Raji (cell line): ENCODE measurements around the gene TMEM171.

Source experiments
- POLR2A ChIP-seq: IDR thresholded peaks from 2 replicates; pipeline ENCODE4 v1.6.1; 2011; ENCODE audit warnings: low read depth, low read length, control low read depth; ENCODE audit not compliant: insufficient read depth

The TMEM171 gene

DNA sequence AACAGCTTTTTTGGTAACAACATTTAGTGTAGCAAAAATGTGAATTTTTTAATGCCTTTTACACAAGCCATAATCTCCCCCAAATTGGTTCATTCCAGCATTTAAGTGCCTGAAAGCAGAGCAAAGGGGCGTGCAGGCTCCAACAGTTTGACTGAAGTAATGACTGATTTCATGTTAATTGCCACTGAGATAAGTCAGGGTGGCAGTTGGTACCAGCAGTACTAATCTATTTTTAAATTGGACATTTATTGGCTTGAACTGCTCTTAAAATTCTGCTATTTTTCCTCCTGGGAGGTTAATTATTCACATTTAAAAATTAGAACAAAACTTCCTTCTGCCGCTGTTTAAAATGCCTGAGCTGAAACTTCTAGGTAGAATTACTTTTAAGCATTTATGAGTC is 12.4 kb downstream of the TMEM171 start:
- no peak for TF ChIP-seq POLR2A

DNA sequence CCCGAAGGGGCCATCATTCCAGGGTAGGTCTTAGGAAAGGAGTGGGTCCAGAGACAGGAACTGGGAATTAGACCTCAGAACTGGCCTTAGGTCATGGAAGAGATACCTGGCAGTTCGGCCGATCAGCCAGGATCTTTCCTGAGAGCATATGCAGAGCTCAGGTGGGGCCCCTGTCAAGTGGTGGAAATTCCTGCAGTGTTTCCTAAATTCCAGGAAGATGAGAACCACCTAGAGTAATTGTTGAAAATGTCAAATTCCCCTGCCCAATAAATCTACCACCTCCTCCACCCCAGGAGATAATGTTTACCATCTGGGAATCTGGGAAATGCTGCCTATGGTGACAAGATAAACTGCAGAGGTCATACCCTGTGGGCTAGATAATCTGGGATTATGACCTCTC is 14.6 kb downstream of the TMEM171 start:
- no peak for TF ChIP-seq POLR2A

DNA sequence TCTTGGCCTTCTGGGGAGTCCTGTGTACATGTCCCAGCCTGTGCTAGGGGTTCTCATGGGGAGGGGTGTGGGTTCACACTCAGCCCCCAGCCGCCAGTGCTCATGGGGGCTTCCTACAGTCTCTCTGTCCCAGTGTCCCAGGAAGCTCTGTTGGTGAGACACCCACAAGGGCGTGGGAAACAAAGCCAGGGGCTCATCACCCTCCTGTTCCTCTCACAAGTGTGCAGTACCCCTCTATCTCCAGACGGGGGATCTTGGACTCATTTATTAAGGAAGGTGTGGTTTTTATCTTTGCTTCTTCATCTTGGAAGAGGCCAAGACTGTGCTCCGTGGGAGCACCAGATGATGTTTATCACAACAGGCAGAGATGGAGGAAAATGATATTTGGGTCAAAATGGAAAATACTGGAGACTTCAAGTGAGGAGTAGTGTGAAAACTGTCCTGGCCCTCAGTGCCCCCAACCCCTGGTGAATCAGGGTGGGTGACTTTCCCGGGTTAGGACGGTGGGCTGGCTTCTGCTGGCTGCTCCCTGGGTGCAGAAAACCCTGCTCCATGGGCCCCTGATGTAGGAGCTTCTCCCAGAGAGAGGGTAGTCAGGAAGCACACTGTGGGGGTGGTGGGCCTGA is 15.2 kb downstream of the TMEM171 start:
- no peak for TF ChIP-seq POLR2A

DNA sequence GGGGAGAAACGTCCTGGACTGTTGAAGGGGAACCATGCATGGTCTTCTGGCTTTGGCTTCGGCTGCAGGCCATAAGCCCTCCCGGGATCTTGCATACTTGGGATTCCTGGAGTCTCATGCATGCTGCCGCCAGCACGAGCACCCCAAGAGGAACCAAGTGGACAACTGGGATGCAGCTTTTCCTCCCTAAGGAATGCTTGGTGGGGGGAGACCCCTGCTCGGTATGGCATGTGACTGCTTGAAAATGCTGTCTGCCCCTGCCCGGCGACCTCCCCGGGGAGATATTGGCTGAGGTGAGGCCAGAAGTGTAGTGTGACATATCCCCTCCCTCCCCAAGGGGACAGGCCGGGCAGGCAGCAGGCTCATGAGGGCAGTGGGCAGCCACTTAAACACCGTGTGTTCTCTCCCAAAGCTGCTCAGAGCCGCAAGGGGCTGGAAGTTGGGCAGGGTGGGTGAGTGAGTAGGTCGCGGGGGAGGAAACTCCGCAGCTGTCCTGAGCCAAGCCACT is 15.7 kb downstream of the TMEM171 start:
- no peak for TF ChIP-seq POLR2A

DNA sequence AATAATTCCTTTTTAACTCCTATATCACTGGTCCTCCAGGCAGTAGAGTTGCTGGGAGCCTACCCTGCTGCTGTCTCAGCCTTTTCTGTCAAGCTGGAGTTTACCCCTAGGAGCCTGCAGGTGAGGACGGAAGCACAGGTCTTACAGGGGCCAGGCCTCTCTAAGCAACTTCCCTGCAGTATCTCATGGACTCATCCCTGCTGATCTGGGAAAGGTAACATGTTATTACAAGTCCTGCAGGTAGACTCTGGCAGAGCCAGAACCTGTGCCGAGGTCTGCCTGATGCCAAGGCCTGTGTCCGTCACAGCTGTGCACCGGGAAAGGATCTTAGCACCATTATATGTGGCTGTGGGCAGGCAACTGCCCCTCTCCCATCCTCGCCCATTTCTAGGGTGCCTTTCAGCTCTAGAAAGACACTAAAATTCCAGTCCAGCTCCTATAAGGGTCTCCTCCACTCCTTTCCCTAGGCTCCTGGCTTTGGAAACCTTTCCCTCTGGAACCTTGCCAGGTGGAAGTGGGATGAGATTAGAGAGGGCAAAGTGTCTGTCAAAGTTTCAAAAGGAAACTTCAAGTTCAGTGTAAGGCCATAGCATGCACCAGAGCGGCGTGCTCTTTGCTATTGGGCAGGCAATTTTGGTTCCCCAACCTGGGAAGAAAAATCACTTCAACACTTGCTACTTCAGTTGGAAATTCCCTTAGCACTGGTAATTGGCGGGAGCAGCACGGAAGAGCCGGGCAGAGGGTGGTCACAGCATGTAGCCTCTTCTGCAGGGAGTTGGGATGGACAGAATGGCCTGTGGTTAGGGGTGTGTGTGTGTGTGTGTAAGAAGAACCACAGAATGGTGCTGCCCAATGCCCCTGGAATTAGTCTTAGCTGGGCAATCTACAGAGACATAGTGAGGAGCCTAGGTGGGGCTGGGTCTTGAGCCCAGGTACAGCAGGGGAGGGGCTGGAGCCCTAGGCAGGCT is 17.5 kb downstream of the TMEM171 start:
- no peak for TF ChIP-seq POLR2A

DNA sequence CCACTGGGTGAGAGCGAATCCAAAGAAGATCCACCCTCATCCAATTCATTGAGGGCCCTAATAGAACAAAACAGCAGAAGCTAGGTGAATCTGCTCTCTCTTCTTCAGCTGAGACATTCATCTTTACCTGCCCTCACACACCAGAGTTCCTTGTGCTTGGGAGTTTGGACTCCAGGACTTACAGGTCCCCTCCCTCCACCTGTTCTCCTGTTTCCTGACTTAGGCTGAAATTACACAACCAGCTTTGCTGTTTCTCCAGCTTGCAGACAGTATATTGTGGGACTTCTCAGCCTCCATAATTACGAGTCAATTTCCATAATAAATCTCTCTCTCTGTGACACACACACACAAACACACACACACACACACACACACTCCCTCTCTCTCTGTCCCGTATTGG is 19.1 kb downstream of the TMEM171 start:
- no peak for TF ChIP-seq POLR2A

DNA sequence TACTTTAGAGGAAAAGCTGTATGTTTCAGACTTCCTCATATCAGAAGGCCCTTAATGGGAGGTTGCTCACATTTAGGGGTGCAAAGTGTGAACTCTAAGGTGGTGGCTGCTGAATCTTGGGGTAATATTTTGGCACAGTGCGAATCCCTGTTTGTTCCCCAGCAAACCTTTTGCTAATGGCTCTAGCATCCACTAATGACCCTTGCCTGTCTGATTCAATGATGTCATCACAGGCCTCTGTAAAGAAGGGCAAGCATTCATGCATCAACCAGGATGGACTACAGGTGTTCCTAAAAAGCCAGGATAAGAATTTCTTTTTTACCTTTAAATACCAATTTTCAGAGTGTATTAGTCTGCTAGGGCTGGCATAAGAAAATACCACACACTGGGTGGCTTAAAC is 20.4 kb downstream of the TMEM171 start:
- TF ChIP-seq POLR2A, result no peak

DNA sequence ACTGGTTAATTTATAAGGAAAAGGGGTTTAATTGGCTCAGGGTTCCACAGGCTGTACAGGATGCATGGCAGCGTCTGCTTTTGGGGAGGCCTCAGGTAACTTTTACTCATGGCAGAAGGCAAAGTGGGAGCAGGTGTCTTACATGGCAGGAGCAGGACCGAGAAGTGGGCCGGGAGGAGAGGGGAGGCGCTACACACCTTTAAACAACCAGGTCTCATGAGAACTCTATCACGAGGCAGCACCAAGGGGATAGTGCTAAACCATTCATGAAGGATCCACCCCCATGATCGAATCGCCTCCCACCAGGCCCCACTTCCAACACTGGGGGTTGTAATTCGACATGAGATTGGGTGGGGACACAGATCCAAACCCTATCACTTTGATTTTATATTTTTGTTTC is 21.7 kb downstream of the TMEM171 start:
- TF ChIP-seq POLR2A, result no peak

DNA sequence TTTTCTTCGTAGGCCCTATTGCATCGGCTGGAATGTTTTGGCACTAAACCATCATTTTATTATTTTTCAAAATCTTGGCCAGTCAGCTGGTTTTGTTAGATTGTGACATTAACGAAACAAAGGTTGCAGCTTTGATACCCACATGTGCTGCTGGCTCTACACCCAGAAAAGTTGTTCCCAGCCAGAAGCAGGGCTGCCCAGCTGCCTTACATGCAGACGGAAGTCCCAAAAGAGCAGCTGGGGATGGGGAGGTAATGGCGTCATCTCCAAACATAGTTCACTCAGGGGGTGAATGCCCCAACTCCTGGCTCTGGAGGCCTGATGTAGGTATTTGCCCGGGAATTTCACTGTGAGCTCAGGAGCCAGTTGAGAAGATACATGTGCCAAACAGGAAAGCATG is 23.3 kb downstream of the TMEM171 start:
- TF ChIP-seq POLR2A, result no peak

DNA sequence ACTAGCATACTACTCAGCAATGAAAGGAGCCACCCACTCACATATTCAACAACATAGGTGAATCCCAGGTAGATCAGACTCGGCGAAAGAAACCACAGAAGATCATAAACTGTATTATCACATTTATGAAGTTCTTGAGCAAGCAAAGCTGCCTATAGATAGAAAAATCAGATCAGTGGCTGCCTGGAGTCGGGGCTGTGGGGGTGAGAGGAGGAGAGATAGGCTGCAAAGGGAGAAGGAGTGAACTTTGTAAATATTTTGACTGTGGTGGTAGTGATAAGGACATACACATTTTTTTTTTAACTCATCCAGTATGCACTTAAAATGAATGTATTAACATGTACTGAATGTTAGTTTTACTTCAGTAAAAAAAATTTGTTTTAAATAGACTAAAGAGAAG is 29.2 kb downstream of the TMEM171 start:
- TF ChIP-seq POLR2A, result no peak

DNA sequence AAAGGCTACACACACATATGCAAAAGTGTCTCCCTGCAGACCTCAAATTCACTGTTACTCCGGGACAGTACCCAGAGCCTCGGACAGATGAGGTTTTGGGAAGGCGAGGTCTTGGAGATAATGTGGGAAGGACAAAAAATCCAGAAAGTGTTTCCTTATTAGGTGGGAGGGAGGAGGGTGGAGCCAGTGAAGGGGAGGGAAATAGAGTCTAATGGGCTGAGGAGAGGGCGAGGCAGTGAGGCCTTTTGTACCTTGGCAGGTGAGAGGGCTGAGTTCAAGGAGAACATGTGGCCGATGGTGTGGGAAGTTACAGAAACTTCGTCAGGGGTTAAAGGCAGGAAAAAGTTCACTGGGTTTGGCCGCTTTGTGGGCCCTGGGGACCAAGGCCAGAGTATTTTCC is 30.5 kb downstream of the TMEM171 start:
- no peak for TF ChIP-seq POLR2A

DNA sequence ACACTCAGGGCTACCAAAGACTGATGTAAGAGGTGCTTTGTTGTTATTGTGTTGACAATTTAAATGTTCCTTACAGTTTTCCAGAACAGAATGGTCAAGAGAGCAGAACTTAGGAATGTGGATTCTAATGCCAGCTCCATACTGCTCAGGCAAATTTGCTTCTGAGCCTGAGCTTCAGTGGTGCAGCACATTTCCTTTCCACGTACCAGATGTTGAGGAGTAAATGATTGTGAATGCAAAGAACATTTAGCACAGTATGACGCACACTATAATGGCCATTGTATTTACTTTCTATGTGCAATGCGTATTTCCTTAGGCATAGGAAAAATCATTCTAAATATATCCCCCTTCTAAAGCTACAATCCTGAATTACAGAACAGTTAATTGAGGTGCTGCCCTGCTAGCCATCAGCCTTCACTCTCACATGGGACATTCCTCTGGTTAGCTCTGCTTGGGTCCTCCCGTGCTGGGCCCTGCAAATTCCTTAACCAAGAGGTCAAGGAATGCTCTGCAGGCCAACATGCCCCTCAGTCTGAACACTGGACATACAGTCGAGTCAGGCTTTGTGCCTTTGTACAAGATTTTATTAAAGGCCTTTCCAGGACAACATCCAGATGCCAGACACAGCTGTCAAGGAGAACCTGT is 31.5 kb downstream of the TMEM171 start:
- TF ChIP-seq POLR2A, result no peak

DNA sequence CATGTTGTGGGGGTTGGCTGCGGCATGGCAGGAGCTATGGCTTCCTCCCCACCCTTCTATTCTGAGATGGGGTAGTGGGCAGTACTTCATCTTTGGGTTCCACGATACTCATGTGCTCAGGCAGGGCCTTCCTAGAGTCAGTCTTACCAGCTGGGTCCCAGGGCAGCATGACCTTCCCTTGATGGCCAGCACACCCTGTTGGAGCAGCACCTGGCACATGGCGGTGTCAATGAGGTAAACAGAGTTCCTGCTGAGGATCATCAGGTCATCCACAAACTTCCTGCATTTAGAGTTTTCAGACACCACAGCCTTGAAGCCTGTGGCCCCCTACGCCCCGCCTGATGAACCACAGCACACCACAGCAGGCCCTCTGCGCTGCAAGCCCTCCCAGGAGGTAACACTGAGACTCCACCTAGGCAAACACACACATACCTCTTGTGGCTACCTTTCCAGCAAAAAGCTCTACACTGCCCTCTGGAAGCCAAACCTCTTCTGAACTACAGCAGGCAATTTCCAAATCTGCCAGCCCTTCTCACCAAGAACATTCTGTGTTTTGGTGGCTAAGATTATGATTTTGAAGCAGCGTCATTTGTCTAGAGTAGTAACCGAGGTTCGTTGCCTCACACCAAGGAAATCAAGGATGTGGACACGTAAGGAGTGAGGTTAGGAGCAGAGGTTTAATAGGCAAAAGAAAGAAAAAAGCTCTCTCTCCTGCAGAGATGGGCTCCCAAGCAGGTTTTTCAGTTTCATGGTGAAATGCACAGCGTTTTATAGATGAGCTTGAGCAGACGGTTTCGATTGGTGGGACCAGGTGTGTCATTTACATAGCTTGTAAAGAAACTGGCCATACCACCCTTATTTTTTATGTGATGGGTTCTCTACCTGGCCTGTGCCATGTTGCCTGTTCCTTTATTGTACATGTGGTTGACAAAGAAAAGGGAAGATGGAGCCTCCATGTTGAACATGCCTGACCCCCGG is 32.3 kb downstream of the TMEM171 start:
- TF ChIP-seq POLR2A, result no peak

DNA sequence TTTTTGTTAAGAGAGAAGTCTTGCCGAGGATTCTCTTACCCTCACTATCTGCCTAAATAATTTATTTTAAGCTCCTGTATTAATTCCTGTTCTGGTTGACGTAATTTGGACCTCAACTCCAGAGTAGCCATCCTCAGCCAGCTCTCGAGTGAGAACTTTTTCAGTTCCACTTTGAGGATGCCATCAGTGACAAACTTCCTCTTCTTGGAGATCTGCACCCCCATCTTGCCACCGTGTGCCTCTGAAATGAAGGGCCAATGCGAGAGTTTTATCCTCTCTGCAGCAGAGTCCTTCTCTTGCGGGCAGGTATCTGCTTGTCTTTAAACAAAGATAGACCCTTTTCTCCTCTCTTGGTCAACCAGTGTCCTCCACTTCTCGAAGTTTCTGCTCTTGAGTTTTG is 33.1 kb downstream of the TMEM171 start:
- no peak for TF ChIP-seq POLR2A
